ENCODE measurements around the gene ATP2B1. TPM values are rescaled to one million over a fixed set of nuclear protein-coding genes. Genes with fewer than 3 reads are reported as not detected.

Gene ATP2B1
- total and polyA plus RNA-seq, 12 donors = 6.3 to 37.3 (median 17.4) TPM

DNA sequence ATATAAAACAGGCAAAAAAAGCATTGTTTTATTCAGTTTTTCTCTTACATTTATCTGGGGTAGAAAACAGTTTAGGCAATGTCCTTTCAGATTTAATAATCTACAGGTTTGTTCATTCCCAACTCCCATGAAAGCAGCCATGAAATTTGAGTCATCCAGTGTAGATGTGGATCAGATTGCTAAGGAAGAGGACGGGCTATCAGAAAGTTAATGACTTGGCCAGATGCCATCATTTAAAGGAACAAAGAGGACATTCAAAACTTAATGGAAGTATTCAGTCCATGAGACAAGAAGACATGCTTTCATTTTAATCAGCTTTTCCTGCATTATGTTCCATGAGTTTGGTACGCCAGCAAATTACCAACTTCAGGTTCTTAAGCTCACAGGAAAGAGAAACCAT lies 151.7 kb downstream of the ATP2B1 start:
- TF ChIP-seq POLR2A (IDR thresholded peaks at IDR 0.05) = no peak
- TF ChIP-seq, protein P1, sequence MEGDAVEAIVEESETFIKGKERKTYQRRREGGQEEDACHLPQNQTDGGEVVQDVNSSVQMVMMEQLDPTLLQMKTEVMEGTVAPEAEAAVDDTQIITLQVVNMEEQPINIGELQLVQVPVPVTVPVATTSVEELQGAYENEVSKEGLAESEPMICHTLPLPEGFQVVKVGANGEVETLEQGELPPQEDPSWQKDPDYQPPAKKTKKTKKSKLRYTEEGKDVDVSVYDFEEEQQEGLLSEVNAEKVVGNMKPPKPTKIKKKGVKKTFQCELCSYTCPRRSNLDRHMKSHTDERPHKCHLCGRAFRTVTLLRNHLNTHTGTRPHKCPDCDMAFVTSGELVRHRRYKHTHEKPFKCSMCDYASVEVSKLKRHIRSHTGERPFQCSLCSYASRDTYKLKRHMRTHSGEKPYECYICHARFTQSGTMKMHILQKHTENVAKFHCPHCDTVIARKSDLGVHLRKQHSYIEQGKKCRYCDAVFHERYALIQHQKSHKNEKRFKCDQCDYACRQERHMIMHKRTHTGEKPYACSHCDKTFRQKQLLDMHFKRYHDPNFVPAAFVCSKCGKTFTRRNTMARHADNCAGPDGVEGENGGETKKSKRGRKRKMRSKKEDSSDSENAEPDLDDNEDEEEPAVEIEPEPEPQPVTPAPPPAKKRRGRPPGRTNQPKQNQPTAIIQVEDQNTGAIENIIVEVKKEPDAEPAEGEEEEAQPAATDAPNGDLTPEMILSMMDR (IDR thresholded peaks at IDR 0.05) = no peak
- Histone ChIP-seq H3K9me3 (replicated peaks in 1 of 3) (no peaks in the 10 kb centered on the region), H3K27me3 (no peaks in the 10 kb centered on the region), H3K36me3 (replicated peaks in 1 of 2) (no peaks in the 10 kb centered on the region), H3K4me1 (replicated peaks in 1 of 2) (no peaks in the 10 kb centered on the region), H3K27ac (no peak overlapping the region), H3K4me3 (no peak overlapping the region)
- 54 to 71% (median 60%) methylated on average over 2 of the region's 2 CpGs for WGBS, 4 donors
- intact Hi-C loops (cut with DNase I) = no loop called here
- no peak for DNase-seq

DNA sequence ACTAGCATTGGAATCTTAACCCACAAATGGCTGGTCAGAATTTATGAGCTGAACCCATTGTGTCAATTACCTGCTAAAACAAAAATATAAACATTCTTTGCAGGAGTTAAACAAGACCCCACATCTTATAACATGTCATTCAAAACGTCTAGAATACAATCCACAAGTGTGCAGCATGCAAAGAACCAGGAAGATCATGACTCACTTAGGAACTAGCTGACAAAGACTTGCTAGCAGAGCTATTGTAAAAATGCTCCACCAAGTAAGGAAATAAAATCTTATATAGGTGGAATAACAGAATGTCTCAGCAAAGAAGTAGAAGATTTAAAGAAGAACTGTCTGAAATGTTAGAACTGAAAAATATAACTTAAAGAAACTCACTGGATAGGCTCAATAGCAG lies 156.3 kb downstream of the ATP2B1 start:
- no peak overlapping the region for H3K27ac ChIP-seq
- intact Hi-C loops (cut with DNase I) = no loop called here
- H3K27me3 ChIP-seq = no peaks in the 10 kb centered on the region
- TF ChIP-seq POLR2A (IDR thresholded peaks at IDR 0.05) = no peak
- TF ChIP-seq, protein P1 (IDR thresholded peaks at IDR 0.05) = no peak
- 19 to 37% (median 30%) methylated on average over 1 of the region's 1 CpG for WGBS, 4 donors
- H3K4me3 ChIP-seq = no peak overlapping the region
- H3K9me3 ChIP-seq (replicated peaks in 1 of 3) = no peaks in the 10 kb centered on the region
- no peaks in the 10 kb centered on the region for H3K4me1 ChIP-seq (replicated peaks in 1 of 2)
- no peak for DNase-seq
- H3K36me3 ChIP-seq (replicated peaks in 1 of 2) = no peaks in the 10 kb centered on the region

DNA sequence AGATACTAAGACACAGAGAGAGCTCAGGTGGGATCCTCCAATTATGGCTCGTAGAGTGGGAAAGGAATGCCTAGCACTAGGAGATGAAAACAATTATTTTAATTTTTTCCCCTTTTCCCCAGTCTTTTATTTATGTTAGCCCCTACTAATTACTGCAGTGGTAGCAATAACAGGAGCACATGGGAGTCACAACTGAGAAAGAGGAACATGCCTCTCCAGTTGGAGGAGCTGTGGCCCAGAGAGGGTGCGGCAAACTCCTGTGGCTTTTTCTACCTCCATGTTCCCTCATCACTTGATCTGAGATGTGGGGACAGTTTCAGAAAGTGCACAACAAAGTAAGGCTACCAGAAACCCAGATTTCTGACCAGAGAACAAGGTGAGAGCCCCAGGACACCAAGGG lies 156.9 kb downstream of the ATP2B1 start:
- Histone ChIP-seq H3K27me3 (no peaks in the 10 kb centered on the region), H3K4me1 (replicated peaks in 1 of 2) (no peaks in the 10 kb centered on the region), H3K27ac (no peak overlapping the region), H3K9me3 (replicated peaks in 1 of 3) (no peaks in the 10 kb centered on the region), H3K4me3 (no peak overlapping the region), H3K36me3 (replicated peaks in 1 of 2) (no peaks in the 10 kb centered on the region)
- TF ChIP-seq, protein P1 (IDR thresholded peaks at IDR 0.05) = no peak
- TF ChIP-seq POLR2A (IDR thresholded peaks at IDR 0.05) = no peak
- no peak for DNase-seq
- intact Hi-C loops (cut with DNase I) = no loop called here
- 93 to 97% (median 93%) methylated on average over 2 of the region's 2 CpGs for WGBS, 4 donors

DNA sequence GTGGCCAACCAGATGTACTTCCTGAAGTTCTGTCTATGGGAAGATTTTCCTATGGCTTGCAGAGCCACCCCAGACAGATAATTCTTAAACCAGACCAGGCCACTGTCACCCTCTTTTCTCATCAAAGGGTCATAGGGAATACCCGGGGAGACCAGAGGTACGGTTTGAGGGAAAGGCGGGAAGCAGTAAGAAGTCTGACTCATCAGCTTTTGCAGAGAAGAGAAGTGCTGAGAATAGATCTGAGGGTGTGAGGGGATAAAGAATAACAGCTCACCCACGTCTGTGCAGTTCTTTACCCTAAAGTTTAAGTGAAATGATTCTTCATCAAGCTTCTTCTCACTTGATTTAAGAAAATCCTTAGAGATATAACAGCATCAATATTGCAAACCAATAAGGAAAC lies 161.5 kb downstream of the ATP2B1 start:
- Histone ChIP-seq H3K36me3 (replicated peaks in 1 of 2) (no peaks in the 10 kb centered on the region), H3K9me3 (replicated peaks in 1 of 3) (no peaks in the 10 kb centered on the region), H3K4me1 (replicated peaks in 1 of 2) (peaks cover 0 to 14% of the 10 kb centered on the region in 2 donors), H3K27ac (no peak overlapping the region), H3K27me3 (no peaks in the 10 kb centered on the region), H3K4me3 (no peak overlapping the region)
- TF ChIP-seq, protein P1 (IDR thresholded peaks at IDR 0.05) = no peak
- TF ChIP-seq POLR2A (IDR thresholded peaks at IDR 0.05) = no peak
- no peak for DNase-seq
- intact Hi-C loops (cut with DNase I) = loop anchor here in 1 of 2 donors (10.0 kb wide), 3 partner anchors 168 to 1408 kb away; partner anchors contain the start of gene CCER1
- WGBS, 4 donors = 54 to 72% (median 61%) methylated on average over 4 of the region's 4 CpGs
